GM18517 (cell line): ENCODE measurements around the gene DISP2.

Source experiments
- ATAC-seq: cut with Tn5 transposase; IDR thresholded peaks from one replicate; pipeline ENCODE4 v1.9.1; 2021; ENCODE audit warnings: mild to moderate bottlenecking, moderate library complexity; ENCODE audit not compliant: unreplicated experiment

The DISP2 gene

GRCh38 chr15:40328176-40328575 is 29.8 kb upstream of the DISP2 start:
- no peak for ATAC-seq

- no peak for ATAC-seq
Measured at GRCh38 chr15:40328751-40329150, 29.3 kb upstream of the DISP2 start.

DNA sequence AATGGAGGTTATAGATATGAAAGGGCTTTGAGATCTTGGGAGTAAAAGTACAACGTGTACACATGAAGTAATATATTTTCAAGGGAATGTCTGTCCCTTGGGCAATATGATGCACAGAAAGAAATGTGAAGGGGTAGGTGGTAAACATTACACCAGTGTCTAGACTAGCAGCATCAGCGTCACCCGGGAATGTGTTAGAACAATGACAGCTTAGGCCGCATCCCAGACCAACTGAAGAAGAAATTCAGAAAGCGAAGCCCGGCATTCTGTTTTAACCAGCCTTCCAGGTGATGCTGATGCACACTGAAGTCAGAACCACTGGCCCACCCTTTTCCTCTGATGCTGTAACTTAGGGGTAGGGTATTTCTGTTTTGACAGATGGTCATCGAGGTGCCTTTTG is 28.2 kb upstream of the DISP2 start:
- no peak for ATAC-seq

DNA sequence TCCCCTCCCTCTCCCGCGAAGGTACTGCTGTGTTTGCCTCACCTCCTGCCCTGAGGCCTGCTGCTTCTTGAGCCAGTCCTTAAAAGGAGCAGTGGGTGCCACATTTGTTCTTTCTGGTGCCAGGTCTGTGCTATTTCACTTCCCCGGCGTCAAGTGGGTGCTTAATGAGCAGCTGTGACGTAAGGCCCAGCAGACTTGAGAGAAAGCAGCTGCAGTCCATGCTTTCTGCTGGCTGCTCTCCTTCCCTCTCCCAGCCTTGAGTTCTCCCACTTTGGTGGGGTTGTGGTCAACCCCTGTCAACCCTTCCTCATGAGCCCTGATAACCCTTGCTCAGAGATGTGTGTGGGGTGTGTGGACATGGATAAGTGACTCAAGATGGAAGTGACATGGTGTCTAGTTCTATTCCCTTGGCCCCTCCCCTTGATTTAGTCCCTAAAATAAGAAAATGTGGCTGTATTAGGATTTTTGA is 27.6 kb upstream of the DISP2 start:
- no peak for ATAC-seq

DNA sequence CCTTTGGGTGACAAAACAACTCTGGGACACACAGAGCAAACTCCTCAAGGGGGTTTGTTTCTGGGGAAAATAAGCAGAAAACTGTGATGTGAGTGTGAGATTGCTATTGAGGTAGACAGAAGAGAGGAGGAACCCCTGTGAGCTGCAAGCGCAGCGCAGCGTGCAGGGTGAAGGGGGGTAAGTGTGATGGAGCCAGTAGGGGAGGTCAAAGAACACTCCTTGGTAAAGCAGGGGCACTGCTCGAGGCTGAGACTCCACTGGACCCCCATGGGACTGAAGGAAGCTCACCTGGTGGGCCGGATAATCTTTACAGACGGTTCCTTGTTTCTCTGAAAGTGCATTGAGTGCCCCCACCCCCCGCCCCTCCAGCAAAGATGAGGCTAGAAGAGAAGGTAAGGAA is 27.0 kb upstream of the DISP2 start:
- no peak for ATAC-seq

GRCh38 chr15:40331637-40332036 is 26.4 kb upstream of the DISP2 start:
- ATAC-seq: no peak

DNA sequence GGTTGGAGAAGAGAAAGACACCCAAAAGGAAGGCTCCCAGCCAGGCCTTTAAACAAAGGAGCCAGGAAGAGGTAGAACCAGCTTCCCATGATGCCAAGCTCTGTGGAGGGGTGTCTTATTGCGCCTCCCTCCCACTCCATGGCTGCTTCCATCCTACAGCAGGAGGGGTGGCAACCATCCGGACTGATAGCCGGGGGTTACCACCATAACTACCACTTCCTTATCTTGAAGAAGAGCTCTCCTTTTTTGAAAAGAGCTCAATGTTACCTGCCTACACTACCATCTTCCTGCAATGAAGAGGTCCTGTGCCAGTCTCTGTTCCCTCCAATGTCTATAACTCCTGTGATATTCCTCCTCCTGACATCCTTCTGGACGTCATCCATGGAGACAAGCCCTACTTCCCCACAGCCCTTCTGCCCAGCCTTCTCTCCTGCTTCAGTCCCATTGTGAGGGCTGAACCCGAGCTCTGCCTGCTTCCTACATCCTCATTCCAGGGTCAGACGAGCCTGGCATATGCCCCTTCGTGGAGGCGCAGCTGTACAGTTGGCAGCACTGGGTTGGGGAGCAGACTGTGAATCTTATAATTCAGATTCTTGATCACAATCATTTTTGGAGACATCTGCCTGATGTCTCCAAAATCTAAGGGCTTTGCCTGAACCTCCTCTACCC is 25.8 kb upstream of the DISP2 start:
- no peak for ATAC-seq

GRCh38 chr15:40333922-40334492 is 24.0 kb upstream of the DISP2 start:
- ATAC-seq: no peak

- no peak for ATAC-seq
Measured at GRCh38 chr15:40334541-40334940, 23.5 kb upstream of the DISP2 start.

DNA sequence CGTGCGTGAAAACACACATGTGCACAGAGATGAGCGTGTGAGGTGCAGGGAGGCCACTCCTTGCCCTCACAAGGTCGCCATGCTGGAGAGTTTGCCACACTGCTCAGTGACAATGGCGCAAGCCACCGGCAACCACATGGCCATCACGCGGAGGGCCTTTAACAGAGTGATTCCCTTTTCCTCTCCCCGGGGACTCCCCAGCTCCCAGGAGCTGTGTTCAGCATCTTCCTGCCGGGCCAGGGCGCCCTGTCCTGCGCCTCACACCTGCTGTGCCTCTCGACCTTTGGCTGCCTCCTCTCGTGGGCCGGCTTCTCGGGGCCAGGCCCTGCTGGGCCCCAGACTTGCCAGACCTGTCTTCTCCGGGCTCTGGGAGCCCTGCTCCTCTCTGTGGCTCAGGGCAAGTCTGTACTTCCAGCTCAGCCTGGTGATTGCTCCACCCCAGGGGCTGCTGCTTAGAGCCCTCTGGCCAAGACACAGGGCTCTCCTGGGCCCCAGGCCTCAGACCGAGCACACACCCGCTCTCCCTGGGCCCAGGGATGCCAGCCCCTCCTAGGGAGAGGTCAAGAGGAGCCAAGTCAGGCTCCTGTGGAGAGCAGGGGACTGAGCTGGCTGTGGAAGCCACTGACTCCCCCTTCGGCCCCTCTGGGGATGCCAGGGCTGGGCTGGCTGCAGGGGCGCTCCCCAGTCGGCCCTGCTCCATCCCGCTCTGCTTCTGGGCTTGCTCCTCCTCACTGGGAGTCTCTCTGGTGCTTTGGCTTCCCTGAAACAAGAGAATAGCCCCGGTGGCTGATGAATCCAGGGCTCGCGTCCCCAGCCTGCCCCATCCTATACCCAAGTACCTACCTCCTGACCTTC is 22.9 kb upstream of the DISP2 start:
- no peak for ATAC-seq

- ATAC-seq: no peak
Measured at GRCh38 chr15:40335938-40336743, 21.9 kb upstream of the DISP2 start.

- no peak for ATAC-seq
Measured at GRCh38 chr15:40336744-40337122, 21.3 kb upstream of the DISP2 start.

GRCh38 chr15:40337597-40337996 is 20.4 kb upstream of the DISP2 start:
- ATAC-seq: no peak

- no peak for ATAC-seq
Measured at GRCh38 chr15:40338041-40338657, 19.9 kb upstream of the DISP2 start.

- no peak for ATAC-seq
Measured at GRCh38 chr15:40338921-40339620, 18.9 kb upstream of the DISP2 start.

DNA sequence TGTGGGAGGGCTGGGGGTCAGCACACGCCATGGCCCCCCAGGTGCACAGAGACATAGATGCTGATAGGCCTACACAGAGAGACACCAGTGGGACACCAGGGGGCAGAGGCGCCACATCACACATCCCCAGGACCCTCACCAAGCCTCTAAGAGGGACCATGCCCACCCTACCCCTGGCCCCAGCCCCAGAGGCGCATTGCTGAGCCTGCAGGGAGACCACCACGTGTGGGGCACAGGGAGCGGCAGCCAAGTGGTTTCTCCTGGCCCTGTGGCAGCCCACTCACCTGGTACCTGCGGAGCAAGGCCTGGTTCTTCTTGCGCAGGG is 18.4 kb upstream of the DISP2 start:
- no peak for ATAC-seq

GRCh38 chr15:40340038-40340739 is 17.8 kb upstream of the DISP2 start:
- ATAC-seq: no peak

DNA sequence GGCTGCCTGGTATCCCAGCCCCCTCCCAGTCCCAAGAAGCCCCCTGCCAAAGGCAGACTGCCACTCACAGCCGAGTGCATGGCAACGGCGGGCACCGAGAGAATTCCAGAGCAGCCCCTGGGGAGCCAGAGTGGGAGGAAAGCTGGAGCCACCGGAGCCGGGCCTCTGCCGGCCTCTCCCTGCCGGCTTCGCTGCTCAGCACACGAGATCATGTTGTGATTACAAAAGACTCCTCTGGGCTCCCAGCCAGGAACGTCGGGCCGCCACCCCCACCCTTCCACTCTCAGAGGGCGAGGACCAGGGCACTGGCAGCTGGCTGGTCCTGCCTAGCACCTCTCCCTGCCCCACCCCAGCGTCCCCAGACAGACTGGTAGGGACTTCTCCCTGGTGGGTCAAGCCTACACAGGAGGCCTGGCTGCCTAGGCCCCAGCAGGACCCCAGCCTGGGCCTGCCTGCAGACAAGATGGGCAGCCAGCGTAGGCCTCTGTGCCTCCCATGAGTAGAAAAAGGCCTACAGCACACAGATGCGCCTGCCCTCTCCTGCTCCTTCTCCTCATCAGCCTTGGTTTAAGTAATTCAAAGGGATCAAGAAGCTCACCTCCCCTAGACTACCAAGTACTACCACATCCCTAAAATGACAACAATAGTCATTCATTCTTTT is 17.1 kb upstream of the DISP2 start, which contains the start of gene CCDC9B:
CCDC9B (minus strand) TSS at position 200 of the 661 bp plus-strand sequence; CDS start at position 80, 120 bp downstream.
- no peak for ATAC-seq
